HG03066 (cell line): Measurements from ENCODE around the gene COPS3.

Source experiments
- ATAC-seq: cut with Tn5 transposase; IDR thresholded peaks from one replicate; pipeline ENCODE4 v1.9.1; 2021; ENCODE audit warnings: low read depth; ENCODE audit not compliant: unreplicated experiment

Gene COPS3

GRCh38 chr17:17223736-17224135 lies 57.3 kb downstream of the COPS3 start:
- ATAC-seq = no peak

- ATAC-seq = no peak
These were observed 59.7 kb downstream of the COPS3 start for GRCh38 chr17:17221329-17221728.

GRCh38 chr17:17220529-17220928 lies 60.5 kb downstream of the COPS3 start:
- ATAC-seq = no peak

GRCh38 chr17:17217995-17218394 lies 63.1 kb downstream of the COPS3 start:
- no peak for ATAC-seq

GRCh38 chr17:17216776-17217175 lies 64.3 kb downstream of the COPS3 start:
- no peak for ATAC-seq

- no peak for ATAC-seq
These were observed 64.8 kb downstream of the COPS3 start for GRCh38 chr17:17216236-17216635.

- ATAC-seq = no peak
These were observed 65.5 kb downstream of the COPS3 start for GRCh38 chr17:17215575-17215974.

- no peak for ATAC-seq
These were observed 66.2 kb downstream of the COPS3 start for GRCh38 chr17:17214646-17215436.

- ATAC-seq = no peak
These were observed 67.3 kb downstream of the COPS3 start for GRCh38 chr17:17213775-17214174.

GRCh38 chr17:17207998-17208397 lies 73.0 kb downstream of the COPS3 start:
- no peak for ATAC-seq

- no peak for ATAC-seq
These were observed 74.1 kb downstream of the COPS3 start for GRCh38 chr17:17206913-17207335.

GRCh38 chr17:17206124-17206912 lies 74.7 kb downstream of the COPS3 start, which contains the start of gene PLD6:
Gene PLD6 (minus strand): TSS chr17:17206333. CDS start chr17:17206286, 47 bp downstream.
- ATAC-seq = peak; percentile 59

GRCh38 chr17:17205368-17206123 lies 75.5 kb downstream of the COPS3 start:
- ATAC-seq = peak; percentile 7

GRCh38 chr17:17204635-17205231 lies 76.3 kb downstream of the COPS3 start:
- ATAC-seq = no peak

- no peak for ATAC-seq
These were observed 76.9 kb downstream of the COPS3 start for GRCh38 chr17:17204041-17204591.

GRCh38 chr17:17203173-17203730 lies 77.8 kb downstream of the COPS3 start:
- no peak for ATAC-seq

GRCh38 chr17:17201907-17202306 lies 79.1 kb downstream of the COPS3 start:
- ATAC-seq = no peak

GRCh38 chr17:17201271-17201670 lies 79.8 kb downstream of the COPS3 start:
- ATAC-seq = no peak

- no peak for ATAC-seq
These were observed 80.2 kb downstream of the COPS3 start for GRCh38 chr17:17200831-17201230.

- no peak for ATAC-seq
These were observed 80.7 kb downstream of the COPS3 start for GRCh38 chr17:17200311-17200710.
